Endothelial cell of umbilical vein (primary cell): ENCODE data around the gene CIRBP.

Experiments
- EZH2 ChIP-seq: IDR thresholded peaks from 2 replicates; pipeline ENCODE4 v1.6.1; 2012; ENCODE audit warnings: borderline replicate concordance, low read depth, mild to moderate bottlenecking, moderate library complexity, low read length, inconsistent platforms; ENCODE audit not compliant: severe bottlenecking
- GATA2 ChIP-seq: IDR thresholded peaks from 2 replicates; pipeline ENCODE4 v1.7.0; 2011; ENCODE audit warnings: low read depth, mild to moderate bottlenecking, moderate library complexity, mixed read lengths, low read length; ENCODE audit not compliant: insufficient read length, insufficient read depth
- JUN ChIP-seq: IDR thresholded peaks from 2 replicates; pipeline ENCODE4 v1.6.1; 2011; ENCODE audit warnings: borderline replicate concordance, low read depth; ENCODE audit not compliant: insufficient read length, insufficient read depth
- MYC ChIP-seq: IDR thresholded peaks from one replicate; pipeline ENCODE4 v1.6.1; 2011; ENCODE audit warnings: mild to moderate bottlenecking, low read depth, low read length
- POLR2A ChIP-seq: IDR thresholded peaks from 2 replicates; pipeline ENCODE4 v1.6.1; 2012; ENCODE audit warnings: low read depth, mild to moderate bottlenecking, control low read depth, low read length
- POLR2AphosphoS5 ChIP-seq: IDR thresholded peaks from 2 replicates; pipeline ENCODE4 v1.6.1; 2012; ENCODE audit warnings: low read depth, mild to moderate bottlenecking, control low read depth, low read length, moderate library complexity; ENCODE audit not compliant: insufficient read depth
- TF ChIP-seq, protein P1 (sequence below), 2 donors: IDR thresholded peaks; 1 replicate in 1 of 2; 2 replicates in 1 of 2; pipeline ENCODE4 v1.5.1; 2011; ENCODE audit warnings: low read length in 2 of 2, mild to moderate bottlenecking in 2 of 2, moderate library complexity in 2 of 2, control low read depth in 1 of 2, inconsistent platforms in 1 of 2, low read depth in 1 of 2; ENCODE audit not compliant: insufficient read depth in 1 of 2; ENCODE audit errors: extremely low read depth in 1 of 2
- TF ChIP-seq, protein P2 (sequence below): IDR thresholded peaks from 2 replicates; pipeline ENCODE4 v1.6.1; 2011; ENCODE audit not compliant: insufficient read depth, insufficient read length

DNA sequence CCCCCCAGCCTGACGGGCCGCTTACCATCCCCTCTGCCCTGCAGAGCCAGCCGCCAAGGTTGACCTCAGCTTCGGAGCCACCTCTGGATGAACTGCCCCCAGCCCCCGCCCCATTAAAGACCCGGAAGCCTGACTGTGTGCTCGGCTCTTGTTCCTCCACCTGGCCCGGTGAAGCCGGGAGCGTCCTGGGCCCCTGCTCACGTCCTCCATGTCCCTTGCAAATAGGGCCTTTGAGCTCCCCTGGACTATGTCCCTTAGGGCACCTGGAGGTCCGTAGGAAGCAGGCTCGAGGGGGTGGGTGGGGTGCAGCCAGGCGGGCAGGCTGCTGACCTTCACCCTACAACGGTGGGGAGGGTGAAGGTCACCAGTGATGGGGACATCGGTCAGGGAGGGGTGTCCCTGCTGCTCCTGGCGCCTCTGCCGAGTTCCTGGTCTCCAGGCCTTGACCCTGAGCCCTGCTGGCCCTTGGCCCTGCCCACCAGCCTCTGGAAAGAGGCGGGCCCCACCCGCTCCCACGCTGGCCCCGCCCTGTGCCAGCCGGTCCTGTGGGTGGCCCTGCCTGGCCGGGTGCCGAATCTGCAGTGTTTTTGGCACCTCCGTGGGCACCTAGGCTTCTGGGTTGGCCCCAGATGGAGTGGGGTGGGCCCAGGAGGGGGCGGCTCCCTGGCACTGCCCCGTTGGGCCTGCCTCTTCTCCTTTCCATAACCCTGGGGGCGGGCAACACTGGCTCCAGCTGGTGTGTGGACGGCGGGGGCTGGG, 24.3 kb upstream of the CIRBP start:
- TF ChIP-seq, protein P1, sequence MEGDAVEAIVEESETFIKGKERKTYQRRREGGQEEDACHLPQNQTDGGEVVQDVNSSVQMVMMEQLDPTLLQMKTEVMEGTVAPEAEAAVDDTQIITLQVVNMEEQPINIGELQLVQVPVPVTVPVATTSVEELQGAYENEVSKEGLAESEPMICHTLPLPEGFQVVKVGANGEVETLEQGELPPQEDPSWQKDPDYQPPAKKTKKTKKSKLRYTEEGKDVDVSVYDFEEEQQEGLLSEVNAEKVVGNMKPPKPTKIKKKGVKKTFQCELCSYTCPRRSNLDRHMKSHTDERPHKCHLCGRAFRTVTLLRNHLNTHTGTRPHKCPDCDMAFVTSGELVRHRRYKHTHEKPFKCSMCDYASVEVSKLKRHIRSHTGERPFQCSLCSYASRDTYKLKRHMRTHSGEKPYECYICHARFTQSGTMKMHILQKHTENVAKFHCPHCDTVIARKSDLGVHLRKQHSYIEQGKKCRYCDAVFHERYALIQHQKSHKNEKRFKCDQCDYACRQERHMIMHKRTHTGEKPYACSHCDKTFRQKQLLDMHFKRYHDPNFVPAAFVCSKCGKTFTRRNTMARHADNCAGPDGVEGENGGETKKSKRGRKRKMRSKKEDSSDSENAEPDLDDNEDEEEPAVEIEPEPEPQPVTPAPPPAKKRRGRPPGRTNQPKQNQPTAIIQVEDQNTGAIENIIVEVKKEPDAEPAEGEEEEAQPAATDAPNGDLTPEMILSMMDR (IDR thresholded peaks at IDR 0.05; ENCODE audit: extremely low read depth in 1 of 2, insufficient read depth in 1 of 2, low read depth in 1 of 2, low read length in 2 of 2): no peak
- TF ChIP-seq POLR2A (peak; percentile 10), EZH2 (no peak), MYC (no peak), POLR2AphosphoS5 (no peak), JUN (no peak), GATA2 (no peak)
- TF ChIP-seq, protein P2, sequence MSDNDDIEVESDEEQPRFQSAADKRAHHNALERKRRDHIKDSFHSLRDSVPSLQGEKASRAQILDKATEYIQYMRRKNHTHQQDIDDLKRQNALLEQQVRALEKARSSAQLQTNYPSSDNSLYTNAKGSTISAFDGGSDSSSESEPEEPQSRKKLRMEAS: no peak
